Stimulated activated CD4-positive, alpha-beta T cell treated with anti-CD3 and anti-CD28 coated beads, Interleukin-12 subunit alpha, Interleukin-12 subunit beta, amount 100 ng/mL, for 24 hours (primary cell): ENCODE data around the gene RCAN3.

Source experiments
- DNase-seq, 2 experiments: peaks; one replicate each; pipeline ENCODE4 v3.0.0-alpha.2; 2020; ENCODE audit warnings: low read depth in 2 of 2

RCAN3 gene

DNA sequence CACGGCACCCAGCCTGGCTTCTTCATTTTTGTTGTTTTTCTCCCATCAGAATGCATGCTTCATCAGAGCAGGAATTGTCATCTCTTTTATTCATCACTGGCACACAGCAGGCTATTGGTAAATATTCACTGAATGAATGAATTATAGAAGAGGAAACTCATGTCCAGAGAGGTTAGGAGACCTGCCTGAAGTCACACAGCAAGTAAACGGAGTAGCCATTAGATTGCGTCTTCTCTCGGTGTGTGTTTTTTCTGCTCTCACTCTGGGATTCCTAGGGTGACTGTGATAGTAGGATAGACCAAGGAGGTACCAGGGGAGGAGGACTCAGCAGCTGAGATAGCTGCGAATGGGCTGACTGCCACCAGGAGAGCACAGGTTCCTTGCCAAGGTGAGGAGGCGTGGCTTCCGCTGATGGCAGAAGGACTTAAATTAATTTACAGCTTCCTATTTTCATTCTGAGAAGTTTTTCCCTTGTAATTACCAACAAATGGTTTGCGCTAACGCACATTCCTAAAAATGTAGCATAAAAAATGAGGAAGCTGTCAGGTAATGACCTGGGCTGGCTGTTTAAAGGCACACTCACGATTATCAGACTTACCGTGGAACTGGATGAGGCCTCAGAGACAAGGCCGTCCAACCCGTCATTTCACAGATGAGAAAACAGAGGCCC lies 48.8 kb downstream of the RCAN3 start:
- no peak for DNase-seq

GRCh38 chr1:24551960-24552571 lies 49.4 kb downstream of the RCAN3 start:
- no peak for DNase-seq

DNA sequence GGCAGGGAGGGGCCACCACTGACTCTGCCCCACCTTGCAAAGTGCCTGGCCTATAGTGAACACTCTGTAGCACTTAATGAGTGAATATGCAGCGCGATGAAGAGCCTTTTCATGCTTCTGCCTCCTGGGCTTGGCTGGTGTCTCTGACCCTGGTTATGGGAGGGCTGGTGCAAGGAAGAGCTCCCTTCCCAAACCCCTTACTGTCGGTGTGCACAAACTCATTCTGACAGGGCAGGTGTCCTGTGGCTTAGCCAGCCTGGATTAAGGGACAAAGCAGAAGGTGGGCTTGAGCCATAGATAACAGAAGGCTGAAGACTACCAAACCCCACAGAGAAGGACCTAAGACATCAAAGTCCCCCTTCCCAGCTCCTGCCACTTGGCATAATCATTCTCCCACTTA lies 51.3 kb downstream of the RCAN3 start:
- no peak for DNase-seq

DNA sequence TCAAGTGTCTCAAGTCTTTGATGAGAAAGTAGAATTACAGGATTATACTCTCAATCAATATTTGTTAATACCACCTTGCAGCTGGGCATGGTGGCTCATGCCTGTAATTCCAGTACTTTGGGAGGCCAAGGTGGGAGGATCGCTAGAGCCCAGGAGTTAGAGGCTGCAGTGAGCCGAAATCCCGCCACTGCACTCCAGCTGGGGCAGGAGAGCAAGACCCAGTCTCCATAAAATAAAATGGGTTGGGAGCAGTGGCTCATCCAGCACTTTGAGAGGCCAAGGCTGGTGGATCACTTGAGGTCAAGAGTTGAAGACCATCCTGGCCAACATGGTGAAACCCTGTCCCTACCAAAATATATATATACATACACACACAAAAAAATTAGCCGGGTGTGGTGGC lies 52.1 kb downstream of the RCAN3 start:
- DNase-seq: no peak

- peak in 1 of 2 experiments; percentile 41 for DNase-seq
Observed at GRCh38 chr1:24555591-24556413, 53.2 kb downstream of the RCAN3 start, which contains the start of gene NCMAP. Gene NCMAP, plus strand, starts transcription at chr1:24556087. Its CDS starts 39,344 bp downstream, at chr1:24595431.

DNA sequence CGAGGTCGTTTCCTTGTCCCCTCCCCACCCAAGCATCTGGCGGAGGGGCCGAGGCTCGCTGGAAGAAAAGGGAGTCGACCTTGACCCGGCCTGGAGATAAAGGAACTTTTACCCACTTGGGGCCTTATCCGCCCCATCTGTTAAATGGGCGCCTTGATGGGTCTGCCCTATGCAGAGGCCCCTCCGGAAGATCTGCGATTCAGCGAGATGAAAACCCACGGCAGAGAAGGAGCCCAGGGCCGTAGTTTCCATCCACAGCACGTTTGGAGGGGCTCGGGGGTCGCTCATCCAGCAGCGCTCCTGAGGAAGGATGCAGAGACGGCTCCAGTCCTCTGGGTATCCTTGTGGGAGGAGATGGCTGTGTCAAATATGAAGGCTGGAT lies 53.8 kb downstream of the RCAN3 start:
- no peak for DNase-seq

GRCh38 chr1:24557220-24557619 lies 54.6 kb downstream of the RCAN3 start:
- DNase-seq: no peak

DNA sequence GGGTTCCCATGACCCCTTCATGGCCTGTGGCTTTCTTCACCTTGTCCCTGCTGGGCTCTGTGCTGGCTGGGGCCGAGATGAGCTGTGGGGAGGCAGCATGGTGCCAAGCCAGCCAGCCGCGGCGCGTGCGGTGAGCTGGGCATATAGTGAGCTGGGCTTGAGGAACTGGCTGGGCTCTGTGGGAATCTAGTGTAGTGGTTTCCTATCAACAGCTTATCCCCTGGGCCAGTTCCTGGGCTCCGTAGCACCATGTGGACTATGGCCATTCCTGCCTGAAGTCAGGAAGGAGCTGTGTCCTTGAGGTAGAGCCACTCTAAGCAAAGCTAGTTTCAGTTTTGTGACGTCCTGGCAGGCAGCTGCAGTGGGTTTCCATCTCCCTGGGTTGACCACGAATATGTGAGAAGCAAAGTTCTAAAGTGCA lies 55.1 kb downstream of the RCAN3 start:
- no peak for DNase-seq

- DNase-seq: no peak
Observed at GRCh38 chr1:24558455-24558854, 55.8 kb downstream of the RCAN3 start.

- no peak for DNase-seq
Observed at GRCh38 chr1:24558902-24559791, 56.5 kb downstream of the RCAN3 start.

GRCh38 chr1:24560361-24560760 lies 57.7 kb downstream of the RCAN3 start:
- no peak for DNase-seq

DNA sequence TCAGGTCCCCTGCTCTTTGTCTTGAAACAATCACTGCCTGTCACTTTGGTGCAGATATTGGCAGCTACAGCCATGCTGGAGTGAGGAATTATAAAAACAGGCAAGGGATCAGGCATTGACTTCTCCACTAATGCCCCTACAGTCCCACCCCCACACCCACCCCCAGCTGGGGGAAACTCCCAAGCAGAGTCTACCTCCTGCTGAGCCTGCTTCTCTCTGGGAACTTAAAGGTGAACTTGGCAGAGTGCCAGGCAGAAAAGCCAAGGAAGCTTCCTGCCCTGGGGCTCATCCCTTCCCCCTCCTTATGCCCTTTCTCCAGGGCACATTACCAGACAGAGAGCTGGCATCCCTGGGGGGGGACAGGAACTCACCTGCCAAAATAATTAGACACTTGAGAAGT lies 60.0 kb downstream of the RCAN3 start:
- DNase-seq: no peak

DNA sequence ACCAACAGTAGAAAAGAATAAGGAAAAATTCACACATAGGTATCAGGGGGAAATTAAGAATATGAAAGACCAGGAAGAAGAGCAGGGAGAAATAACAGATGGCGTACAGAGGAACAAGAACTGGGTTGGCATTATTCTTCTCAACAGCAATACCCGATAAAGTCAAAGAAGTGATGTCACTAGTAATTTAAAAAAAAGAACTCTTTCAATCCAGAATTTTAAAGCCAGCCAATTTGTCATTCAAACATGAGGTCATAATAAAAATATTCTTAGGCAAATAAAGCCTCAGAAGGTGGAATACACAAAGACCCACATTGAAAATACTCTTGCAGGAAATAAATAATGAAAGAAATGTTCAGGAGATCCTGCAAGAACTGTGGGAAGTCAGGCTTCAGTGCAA lies 62.1 kb downstream of the RCAN3 start:
- DNase-seq: no peak

GRCh38 chr1:24566236-24566867 lies 63.7 kb downstream of the RCAN3 start:
- DNase-seq: no peak

DNA sequence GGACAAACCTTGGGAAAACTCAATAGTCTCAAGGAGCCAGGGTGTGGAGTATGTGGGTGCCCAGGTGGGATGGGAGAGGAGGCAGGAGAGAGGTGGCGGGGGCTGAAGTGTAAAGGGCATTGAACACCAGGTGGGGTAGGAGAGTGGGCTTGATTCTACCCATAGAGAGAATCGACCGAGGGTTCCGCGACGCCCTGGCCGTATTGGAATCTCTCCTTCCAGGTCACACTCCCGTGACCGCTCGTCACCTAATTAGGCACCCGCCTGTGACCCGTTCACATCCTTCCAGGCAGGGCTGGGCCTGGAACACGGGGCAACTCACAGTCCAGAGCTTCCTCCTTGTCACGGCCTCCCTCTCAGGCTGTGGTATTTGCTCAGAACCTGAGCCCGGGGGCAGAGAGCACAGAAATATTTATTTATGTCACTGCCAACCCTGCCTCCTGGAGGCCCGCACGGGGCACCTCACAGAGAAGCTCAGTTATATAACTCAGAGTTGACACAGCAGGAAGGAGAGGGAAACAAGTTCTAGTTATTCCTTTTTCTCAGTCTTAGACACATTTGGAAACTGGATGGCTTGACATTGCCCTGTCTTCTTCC lies 65.3 kb downstream of the RCAN3 start:
- DNase-seq: no peak

DNA sequence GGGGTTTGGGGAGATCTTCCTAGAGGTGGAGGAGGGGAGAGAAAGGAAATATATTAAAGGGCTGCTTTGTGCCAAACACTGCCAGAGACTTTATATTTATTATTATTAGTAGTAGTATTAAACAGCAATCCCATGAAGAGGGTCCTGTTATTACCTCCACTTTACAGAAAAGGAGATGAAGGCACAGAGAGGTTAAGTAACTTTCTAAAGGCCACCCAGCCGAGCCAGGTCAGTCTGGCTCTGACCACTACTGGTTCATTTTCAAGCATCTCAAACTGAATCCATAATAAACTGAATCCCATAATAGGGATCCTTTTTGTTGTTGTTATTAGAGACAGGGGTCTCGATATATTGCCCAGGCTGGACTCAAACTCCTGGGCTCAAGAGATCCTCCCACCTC lies 65.8 kb downstream of the RCAN3 start:
- no peak for DNase-seq

GRCh38 chr1:24570265-24571125 lies 67.9 kb downstream of the RCAN3 start:
- no peak for DNase-seq

DNA sequence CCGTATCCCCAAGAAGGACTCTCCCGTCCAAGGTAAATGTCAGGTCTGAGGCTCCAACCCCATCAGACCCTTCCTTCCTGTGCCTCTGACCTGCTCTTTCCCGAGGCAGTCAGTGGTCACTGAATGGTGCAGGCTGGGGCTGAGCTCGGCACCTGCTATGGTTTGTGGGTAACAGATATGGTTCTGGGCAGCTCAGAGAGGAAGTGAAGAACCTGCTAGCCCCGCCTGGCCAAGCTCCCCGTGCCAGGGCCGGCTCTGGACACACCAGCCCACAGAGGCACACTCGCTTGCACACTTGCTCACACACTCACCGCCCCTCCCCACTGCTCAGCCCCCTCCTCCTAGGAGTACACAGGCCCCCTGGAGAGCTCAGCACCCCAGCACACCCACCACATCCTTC lies 69.7 kb downstream of the RCAN3 start:
- DNase-seq: no peak

DNA sequence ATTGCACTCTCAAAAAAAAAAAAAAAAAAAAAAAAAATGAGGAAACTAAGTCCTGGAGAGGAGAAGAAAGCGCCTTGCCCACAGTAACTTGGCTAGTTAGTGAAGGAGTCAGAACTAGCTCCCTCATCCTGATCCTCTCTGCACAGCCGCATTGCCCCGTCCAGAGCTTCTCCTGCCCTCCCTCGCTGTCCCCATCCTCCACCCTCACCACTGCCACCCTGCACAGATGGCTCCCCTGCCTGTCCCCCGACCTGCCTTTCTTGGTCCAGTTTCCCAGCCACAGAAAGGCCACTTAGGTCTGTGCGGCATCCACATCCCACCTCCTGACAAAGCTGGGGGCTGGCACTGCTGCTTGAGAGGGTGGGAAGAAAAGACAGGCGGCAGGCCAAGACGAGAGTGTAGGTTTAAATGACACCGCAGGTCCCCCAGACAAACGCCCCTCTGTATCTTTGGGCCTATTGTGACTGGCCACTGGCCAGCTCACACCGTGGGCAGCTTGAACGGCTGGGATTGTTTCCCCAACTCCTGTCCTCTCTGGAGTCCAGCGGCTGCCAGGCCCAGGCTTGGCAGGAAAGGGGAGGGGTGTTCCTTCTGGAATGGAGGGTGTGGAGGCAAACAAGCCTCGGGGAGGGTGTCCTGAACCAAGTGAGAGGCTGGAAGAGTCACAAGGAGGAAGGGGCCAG lies 73.4 kb downstream of the RCAN3 start:
- DNase-seq: no peak
